T-helper 17 cell (primary cell): ENCODE measurements around the gene PTPRS. TPM values are rescaled to one million over a fixed set of nuclear protein-coding genes. Genes with fewer than 3 reads are reported as not detected.

Experiments used
- ATAC-seq: fragments of 150-1000 bp; cut with Tn5 transposase; 2 replicates; pipeline ENCODE4 v1.10.0; 2021; ENCODE audit warnings: mild to moderate bottlenecking, moderate library complexity
- DNase-seq, 3 donors: peaks; one replicate each; pipeline versions ENCODE4 v3.0.0 to v3.0.0-alpha.2; 2020 to 2021
- H3K9me3 ChIP-seq: one replicate; pipeline ENCODE4 v1.7.0; 2013; ENCODE audit warnings: low read length, mild to moderate bottlenecking; ENCODE audit not compliant: control insufficient read depth, poor library complexity, severe bottlenecking
- H3K27ac Mint-ChIP-seq: one replicate; pipeline ENCODE4 v1.8.0; 2022; ENCODE audit warnings: mild to moderate bottlenecking, moderate library complexity, mixed read lengths
- H3K27me3 Mint-ChIP-seq: one replicate; pipeline ENCODE4 v1.8.0; 2022; ENCODE audit warnings: mixed read lengths
- H3K36me3 Mint-ChIP-seq: one replicate; pipeline ENCODE4 v1.8.0; 2022; ENCODE audit warnings: low read depth, mixed read lengths
- H3K4me1 Mint-ChIP-seq: one replicate; pipeline ENCODE4 v1.8.0; 2022; ENCODE audit warnings: mild to moderate bottlenecking, mixed read lengths
- H3K4me3 Mint-ChIP-seq: one replicate; pipeline ENCODE4 v1.8.0; 2022; ENCODE audit warnings: mild to moderate bottlenecking, moderate library complexity, mixed read lengths
- total RNA-seq, 4 donors: library from RNA in 2 of 4; stranded (reverse) in 2 of 4; gene quantifications; one replicate each; pipeline ENCODE4 v1.2.3 and lab custom pipeline; 2022 to 2026

Gene PTPRS
- total RNA-seq, 2 donors from 2014 or later: 1.2 to 2.9 TPM

- peaks cover 2% of the 10 kb centered on the region for H3K4me1 Mint-ChIP-seq
- no peak overlapping the region for H3K27ac Mint-ChIP-seq
- ATAC-seq (no peak), DNase-seq (no peak)
- H3K9me3 ChIP-seq: no peaks in the 10 kb centered on the region
- peaks cover 43% of the 10 kb centered on the region for H3K27me3 Mint-ChIP-seq
- no peak overlapping the region for H3K4me3 Mint-ChIP-seq
- peaks cover 6% of the 10 kb centered on the region for H3K36me3 Mint-ChIP-seq
These were observed 19.5 kb downstream of the PTPRS start for GRCh38 chr19:5321066-5321642.

DNA sequence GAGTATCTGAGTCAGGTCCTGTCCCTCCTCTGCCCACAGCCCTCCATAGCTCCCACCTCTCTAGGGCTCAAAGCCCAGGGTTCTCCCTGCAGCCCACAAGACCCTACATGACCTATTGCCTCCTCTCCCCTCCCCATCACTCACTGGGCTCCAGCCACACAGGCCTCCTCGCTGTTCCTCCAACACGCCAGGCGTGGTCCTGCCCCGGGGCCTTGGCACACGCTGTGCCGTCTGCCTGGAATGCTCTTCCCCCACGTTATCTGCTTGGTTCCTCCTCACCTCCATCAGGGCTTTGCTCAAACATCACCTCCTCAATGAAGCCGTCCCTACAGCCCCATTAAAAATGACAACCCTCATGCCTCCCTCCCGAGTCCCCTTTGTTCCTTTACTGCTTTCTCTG is 21.1 kb downstream of the PTPRS start:
- H3K36me3 Mint-ChIP-seq: peaks cover 8% of the 10 kb centered on the region
- peaks cover 46% of the 10 kb centered on the region for H3K27me3 Mint-ChIP-seq
- DNase-seq (no peak), ATAC-seq (no peak)
- H3K27ac Mint-ChIP-seq: no peak overlapping the region
- peaks cover 2% of the 10 kb centered on the region for H3K4me1 Mint-ChIP-seq
- H3K4me3 Mint-ChIP-seq: no peak overlapping the region
- no peaks in the 10 kb centered on the region for H3K9me3 ChIP-seq

- H3K9me3 ChIP-seq: no peaks in the 10 kb centered on the region
- H3K27me3 Mint-ChIP-seq: peaks cover 41% of the 10 kb centered on the region
- no peak overlapping the region for H3K27ac Mint-ChIP-seq
- peaks cover 2% of the 10 kb centered on the region for H3K4me1 Mint-ChIP-seq
- DNase-seq (no peak), ATAC-seq (no peak)
- no peak overlapping the region for H3K4me3 Mint-ChIP-seq
- peaks cover 5% of the 10 kb centered on the region for H3K36me3 Mint-ChIP-seq
These were observed 22.3 kb downstream of the PTPRS start for GRCh38 chr19:5318306-5318705.

DNA sequence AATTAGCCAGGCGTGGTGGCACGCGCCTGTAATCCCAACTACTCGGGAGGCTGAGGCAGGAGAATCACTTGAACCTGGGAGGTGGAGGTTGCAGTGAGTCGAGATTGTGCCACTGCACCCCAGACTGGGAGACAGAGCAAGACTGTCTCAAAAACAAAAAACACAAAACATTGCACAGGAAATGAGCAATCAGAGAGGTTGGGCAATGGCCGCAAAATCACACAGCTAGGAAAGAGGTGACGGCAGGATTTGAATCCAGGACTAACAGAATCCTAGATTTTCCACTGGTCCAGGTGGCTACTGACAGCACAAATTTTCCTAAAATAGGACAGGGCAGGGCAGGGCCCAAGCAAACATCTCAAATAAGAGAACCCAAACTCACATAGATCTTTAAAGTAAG is 23.3 kb downstream of the PTPRS start:
- Mint-ChIP-seq H3K36me3 (peaks cover 3% of the 10 kb centered on the region), H3K27ac (no peak overlapping the region), H3K4me3 (no peak overlapping the region), H3K27me3 (peaks cover 40% of the 10 kb centered on the region), H3K4me1 (peaks cover 2% of the 10 kb centered on the region)
- ATAC-seq: no peak
- no peaks in the 10 kb centered on the region for H3K9me3 ChIP-seq
- DNase-seq: no peak

- no peak overlapping the region for H3K4me3 Mint-ChIP-seq
- H3K27ac Mint-ChIP-seq: no peak overlapping the region
- H3K4me1 Mint-ChIP-seq: peaks cover 2% of the 10 kb centered on the region
- H3K9me3 ChIP-seq: no peaks in the 10 kb centered on the region
- H3K36me3 Mint-ChIP-seq: peaks cover 3% of the 10 kb centered on the region
- DNase-seq (no peak), ATAC-seq (no peak)
- H3K27me3 Mint-ChIP-seq: peaks cover 47% of the 10 kb centered on the region
These were observed 24.5 kb downstream of the PTPRS start for GRCh38 chr19:5316138-5316537.

- Mint-ChIP-seq H3K27ac (no peak overlapping the region), H3K4me1 (peaks cover 2% of the 10 kb centered on the region), H3K36me3 (peaks cover 3% of the 10 kb centered on the region), H3K4me3 (no peak overlapping the region), H3K27me3 (peaks cover 36% of the 10 kb centered on the region)
- ATAC-seq (no peak), DNase-seq (no peak)
- no peaks in the 10 kb centered on the region for H3K9me3 ChIP-seq
These were observed 25.7 kb downstream of the PTPRS start for GRCh38 chr19:5314907-5315298.

DNA sequence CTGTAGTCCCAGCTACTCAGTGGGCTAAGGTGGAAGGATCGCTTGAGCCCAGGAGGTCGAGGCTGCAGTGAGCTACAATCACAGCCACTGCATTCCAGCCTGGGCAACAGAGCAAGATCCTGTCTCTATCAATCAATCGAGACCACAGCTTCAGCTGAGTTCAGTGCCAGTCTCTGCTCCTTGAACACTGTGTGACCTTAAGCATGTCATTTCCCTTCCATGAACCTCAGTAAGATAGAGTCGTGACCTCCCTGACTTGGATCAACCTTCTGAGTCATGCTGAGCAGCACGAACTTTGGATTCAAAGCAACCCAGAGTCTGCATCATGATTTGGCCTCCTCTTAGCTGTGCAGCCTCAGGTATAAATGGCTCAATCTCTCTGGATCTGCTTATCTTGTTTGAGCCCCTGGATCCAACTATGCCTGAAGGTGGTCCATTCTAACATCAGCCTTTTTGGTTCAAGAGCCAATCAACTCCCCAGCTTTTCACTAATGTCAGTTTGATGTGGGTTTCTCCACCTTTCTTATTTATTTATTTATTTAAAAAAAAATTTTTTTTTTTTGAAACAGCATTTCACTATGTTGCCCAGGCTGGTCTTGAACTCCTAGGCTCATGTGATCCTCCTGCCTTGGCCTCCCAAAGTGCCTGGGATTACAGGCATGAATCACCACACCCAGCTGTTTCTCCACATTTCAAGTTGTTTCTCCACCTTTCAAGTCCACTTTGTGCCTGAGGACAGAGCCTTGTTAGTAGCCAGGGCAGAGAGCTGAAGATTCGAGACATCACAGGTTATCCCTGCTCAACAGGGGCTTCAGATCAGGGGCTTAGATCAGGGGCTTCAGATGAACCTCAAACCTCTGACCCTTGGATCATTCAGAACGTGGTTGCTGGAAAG is 26.4 kb downstream of the PTPRS start:
- Mint-ChIP-seq H3K27ac (no peak overlapping the region), H3K36me3 (peaks cover 3% of the 10 kb centered on the region), H3K4me3 (no peak overlapping the region), H3K4me1 (peaks cover 2% of the 10 kb centered on the region), H3K27me3 (peaks cover 33% of the 10 kb centered on the region)
- H3K9me3 ChIP-seq: no peaks in the 10 kb centered on the region
- ATAC-seq (no peak), DNase-seq (no peak)

DNA sequence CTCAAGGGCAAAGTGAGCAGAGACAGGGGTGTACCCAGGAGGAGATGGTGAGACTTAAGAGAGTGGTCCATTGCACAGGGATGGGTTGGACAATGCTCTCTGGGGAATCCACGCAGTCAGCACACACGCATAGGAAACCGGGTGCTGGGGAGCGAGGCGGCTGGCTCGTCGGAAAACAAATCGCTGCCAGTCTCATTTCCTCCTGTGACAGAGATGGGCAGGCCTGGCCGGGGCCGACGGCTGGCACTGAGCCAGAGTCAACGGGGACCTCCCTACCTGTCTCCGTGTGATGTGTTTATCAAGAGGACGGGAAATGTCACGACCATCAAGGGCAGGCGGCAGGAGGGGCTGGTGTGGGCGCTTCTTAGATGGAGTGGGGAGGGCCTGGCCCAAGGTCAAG is 27.3 kb downstream of the PTPRS start:
- no peak for DNase-seq
- peak; percentile 23 for ATAC-seq

GRCh38 chr19:5312058-5312457 is 28.6 kb downstream of the PTPRS start:
- H3K27me3 Mint-ChIP-seq: peaks cover 29% of the 10 kb centered on the region
- H3K4me3 Mint-ChIP-seq: no peak overlapping the region
- DNase-seq (no peak), ATAC-seq (no peak)
- no peaks in the 10 kb centered on the region for H3K4me1 Mint-ChIP-seq
- no peaks in the 10 kb centered on the region for H3K9me3 ChIP-seq
- H3K27ac Mint-ChIP-seq: no peak overlapping the region
- peaks cover 3% of the 10 kb centered on the region for H3K36me3 Mint-ChIP-seq

More for the DNA sequence above, 27.3 kb downstream of the PTPRS start:
- no peak overlapping the region for H3K27ac Mint-ChIP-seq
- H3K4me3 Mint-ChIP-seq: no peak overlapping the region
- H3K9me3 ChIP-seq: no peaks in the 10 kb centered on the region
- no peaks in the 10 kb centered on the region for H3K4me1 Mint-ChIP-seq
- peaks cover 3% of the 10 kb centered on the region for H3K36me3 Mint-ChIP-seq
- H3K27me3 Mint-ChIP-seq: peaks cover 33% of the 10 kb centered on the region

DNA sequence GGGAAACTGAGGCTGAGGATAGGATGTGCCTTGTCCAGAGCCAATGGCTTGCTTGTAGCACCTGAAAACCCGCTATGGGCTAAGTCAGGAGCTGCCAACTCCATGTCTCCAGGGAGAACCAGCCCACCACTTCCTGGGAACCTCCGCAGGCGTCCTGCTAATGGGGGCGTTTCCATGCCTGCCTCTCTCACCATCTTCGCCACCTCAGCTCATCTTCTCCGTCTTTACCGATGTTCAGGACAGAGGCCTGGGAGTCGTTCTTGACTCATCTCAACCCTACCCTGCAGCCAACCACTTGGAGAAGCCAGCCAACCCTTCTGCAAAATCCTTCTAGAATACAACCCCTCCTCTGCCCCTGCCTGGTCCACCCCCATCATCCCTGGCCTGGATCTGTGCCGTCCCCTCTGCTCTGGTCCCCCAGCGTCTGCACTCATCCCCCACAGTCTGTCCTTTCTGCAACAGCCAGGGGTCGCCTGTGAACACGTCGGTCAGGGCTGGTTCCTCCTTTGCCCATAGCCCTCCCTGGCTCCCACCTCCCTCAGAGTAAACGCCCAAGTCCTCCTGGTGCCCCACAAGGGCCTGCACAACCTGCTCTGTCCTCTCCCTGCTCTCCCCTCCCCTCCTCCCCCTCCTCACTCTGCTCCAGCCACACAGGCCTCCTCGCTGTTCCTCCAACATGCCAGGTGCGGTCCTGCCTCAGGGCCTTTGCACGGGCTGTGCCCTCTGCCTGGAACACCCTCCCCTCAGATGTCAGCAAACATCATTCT is 31.0 kb downstream of the PTPRS start:
- no peak overlapping the region for H3K27ac Mint-ChIP-seq
- no peak overlapping the region for H3K4me3 Mint-ChIP-seq
- H3K4me1 Mint-ChIP-seq: no peaks in the 10 kb centered on the region
- H3K36me3 Mint-ChIP-seq: no peaks in the 10 kb centered on the region
- H3K9me3 ChIP-seq: no peaks in the 10 kb centered on the region
- H3K27me3 Mint-ChIP-seq: peaks cover 18% of the 10 kb centered on the region
- no peak for DNase-seq
- no peak for ATAC-seq

- no peak overlapping the region for H3K27ac Mint-ChIP-seq
- ATAC-seq (no peak), DNase-seq (no peak)
- H3K27me3 Mint-ChIP-seq: peaks cover 18% of the 10 kb centered on the region
- H3K4me3 Mint-ChIP-seq: no peak overlapping the region
- no peaks in the 10 kb centered on the region for H3K4me1 Mint-ChIP-seq
- H3K36me3 Mint-ChIP-seq: no peaks in the 10 kb centered on the region
- H3K9me3 ChIP-seq: no peaks in the 10 kb centered on the region
These were observed 31.9 kb downstream of the PTPRS start for GRCh38 chr19:5308451-5309437.

GRCh38 chr19:5307655-5308054 is 33.0 kb downstream of the PTPRS start:
- peaks cover 17% of the 10 kb centered on the region for H3K27me3 Mint-ChIP-seq
- H3K4me1 Mint-ChIP-seq: no peaks in the 10 kb centered on the region
- H3K36me3 Mint-ChIP-seq: no peaks in the 10 kb centered on the region
- no peak for ATAC-seq
- no peaks in the 10 kb centered on the region for H3K9me3 ChIP-seq
- no peak for DNase-seq
- no peak overlapping the region for H3K27ac Mint-ChIP-seq
- H3K4me3 Mint-ChIP-seq: no peak overlapping the region
